NCI-H2196 (cell line): ENCODE measurements around the gene ZNF302.
"Not testable (repeated sequence)": the region's sequence is repeated elsewhere in the genome, so short reads cannot be mapped to it uniquely, and the experiment has no call there.

Experiments
- DNase-seq: peaks from one replicate; lab custom pipeline; 2025; ENCODE audit not compliant: unreplicated experiment; lab: John Stamatoyannopoulos, UW

Gene ZNF302

DNA sequence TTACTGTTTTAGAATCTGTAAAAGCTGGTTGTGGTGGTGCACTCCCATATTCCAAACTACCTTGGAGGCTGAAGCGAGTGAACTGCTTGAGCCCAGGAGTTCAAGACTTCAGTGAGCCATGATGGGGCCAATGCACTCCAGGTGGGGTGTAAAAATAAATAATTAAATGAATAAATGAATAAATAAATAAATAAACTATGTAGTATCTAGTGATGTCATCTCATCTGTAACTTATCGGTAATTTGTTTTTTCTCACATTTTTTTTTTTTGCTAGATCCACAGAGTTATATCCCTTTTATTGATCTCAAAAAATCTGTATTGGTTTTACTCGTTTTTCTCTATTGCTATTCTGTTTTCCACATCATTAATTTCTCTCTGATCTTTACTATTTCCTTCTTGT, 5.5 kb upstream of the ZNF302 start:
- no peak for DNase-seq

DNA sequence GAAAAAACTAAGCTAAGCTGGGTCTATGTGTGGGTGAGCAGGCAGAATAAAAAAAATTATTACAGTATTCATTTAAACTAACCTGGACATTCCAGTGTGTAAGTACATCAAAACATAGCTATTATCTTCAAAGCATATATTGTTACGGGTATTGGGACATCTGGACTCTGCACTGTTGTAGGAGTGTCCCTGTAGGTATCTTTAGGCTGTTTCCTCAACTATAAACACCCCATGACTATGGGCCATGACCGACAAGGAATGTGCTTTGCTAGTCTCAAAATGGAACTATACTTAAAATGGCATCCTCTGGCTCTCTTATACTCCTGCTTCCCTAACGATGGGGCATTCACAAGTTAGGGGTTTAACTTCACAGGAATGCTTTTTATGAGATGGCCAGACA, 3.9 kb upstream of the ZNF302 start:
- no peak for DNase-seq

DNA sequence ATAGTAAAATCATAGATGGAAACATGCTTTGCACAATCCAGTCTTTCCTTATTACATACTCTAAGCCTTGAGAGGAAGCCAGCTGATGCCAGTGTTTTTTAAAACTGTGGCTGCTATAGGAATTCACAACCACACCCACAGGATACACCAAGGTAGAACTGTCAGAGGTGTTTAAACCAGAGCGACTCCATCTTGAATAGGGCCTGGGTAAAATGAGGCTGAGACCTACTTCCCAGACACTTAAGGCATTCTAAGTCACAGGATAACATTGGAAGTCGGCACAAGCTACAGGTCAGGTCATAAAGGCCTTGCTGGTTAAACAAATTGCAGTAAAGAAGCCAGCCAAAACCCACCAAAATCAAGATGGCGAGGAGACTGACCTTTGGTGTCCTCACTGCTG, 2.2 kb upstream of the ZNF302 start:
- no peak for DNase-seq

DNA sequence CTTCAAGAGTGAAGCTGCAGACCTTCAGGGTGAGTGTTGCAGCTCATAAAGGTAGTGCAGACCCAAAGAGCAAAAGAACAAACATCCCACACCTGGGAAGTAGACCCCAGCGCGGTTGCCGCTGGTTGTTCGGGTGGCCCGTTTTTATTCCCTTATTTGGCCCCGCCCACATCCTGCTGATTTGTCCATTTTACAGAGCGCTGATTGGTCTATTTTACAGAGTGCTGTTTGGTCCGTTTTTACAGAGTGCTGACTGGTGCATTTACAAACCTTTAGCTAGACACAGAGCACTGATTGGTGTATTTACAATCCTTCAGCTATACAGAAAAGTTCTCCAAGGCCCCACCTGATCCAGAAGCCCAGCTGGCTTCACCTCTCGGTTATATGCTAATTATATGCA, 1.6 kb upstream of the ZNF302 start:
- DNase-seq, result no peak

DNA sequence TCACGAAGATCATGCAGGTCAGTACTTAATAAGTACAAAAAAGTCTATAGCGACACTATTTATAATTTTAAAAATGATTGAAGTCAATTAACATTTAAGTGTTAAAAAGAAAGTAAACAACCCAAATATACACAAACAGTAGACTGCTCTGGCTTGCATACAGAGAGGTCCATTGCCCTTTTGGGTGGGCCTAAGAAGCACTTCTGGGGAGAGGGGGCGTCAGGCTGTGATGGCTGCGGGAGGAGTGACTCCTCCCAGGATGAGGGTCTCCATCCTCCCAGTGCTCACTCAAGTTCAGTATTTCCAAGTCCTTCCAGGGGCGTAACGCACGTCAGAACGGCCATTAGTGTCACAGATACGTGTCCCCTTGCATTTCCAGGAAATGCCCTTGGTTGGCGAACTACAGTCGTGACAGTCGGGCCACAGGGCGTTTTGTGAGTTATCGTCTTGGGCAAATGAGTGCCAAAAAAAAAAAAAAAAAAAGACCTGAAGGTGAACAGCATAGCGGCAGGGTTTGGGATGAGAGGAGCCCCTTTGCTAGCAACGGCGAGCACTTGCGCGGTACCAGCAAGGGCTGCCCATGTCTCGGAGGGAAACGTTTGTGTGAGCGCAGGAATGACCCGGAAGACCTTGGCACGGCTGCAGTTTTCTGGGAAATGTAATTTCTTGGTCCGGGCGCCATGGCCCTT, 637 bp upstream of the ZNF302 start, which contains the start of gene SCGB2B2:
Gene SCGB2B2 (minus strand): TSS at position 463 of the 689 bp plus-strand sequence. CDS start 82,596 bp downstream, outside the sequence.
- peak; percentile 89 for DNase-seq

DNA sequence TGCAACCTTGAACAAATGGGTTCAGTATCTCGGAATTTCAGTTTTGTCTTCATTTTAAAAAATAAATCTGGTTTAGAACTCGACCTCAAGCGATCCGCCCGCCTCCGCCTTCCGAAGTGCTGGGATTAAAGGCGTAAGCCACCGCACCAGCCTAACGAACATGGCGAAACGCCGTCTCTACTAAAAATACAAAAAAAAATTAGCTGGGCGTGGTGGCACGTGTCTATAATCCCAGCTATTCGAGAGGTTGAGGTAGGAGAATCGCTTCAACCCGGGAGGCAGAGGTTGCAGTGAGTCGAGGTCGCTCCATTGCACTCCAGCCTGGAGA, 571 bp downstream of the ZNF302 start:
- no peak for DNase-seq

DNA sequence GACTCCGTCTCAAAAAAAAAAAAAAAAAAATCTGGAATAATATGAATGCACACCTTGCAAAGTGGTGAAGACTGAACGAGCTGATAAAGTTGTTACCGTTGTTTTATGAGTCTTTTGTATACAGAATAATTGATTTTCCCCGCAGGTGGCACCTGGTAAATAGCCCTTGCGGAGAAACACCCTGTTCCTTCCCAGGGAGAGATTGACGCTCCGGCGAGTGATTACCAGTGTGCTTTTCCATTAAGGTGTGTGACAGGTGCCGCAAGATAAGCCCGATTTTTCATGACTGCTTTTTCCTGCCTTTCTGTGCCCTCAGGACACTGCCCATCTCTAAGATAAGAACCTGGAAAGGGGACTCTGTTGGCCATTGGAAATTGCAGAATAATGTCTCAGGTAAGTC, 943 bp downstream of the ZNF302 start:
- DNase-seq, result no peak

DNA sequence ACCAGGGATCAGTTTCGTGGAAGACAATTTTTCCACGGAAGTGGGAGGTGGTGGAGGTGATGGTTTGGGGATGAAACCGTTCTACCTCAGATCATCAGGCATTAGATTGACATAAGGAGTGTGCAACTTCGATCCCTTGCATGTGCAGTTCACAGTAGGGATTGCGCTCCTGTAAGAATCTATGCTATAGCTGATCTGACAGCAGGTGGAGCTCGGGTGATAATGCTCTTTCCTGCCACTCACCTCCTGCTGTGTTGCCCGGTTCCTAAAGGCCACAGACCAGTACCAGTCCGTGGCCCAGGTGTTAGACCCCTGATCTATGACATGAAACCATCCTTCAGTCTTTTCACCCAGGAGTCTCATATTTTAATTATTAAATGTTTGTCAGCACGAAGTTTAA, 4.0 kb downstream of the ZNF302 start:
- DNase-seq, result no peak

DNA sequence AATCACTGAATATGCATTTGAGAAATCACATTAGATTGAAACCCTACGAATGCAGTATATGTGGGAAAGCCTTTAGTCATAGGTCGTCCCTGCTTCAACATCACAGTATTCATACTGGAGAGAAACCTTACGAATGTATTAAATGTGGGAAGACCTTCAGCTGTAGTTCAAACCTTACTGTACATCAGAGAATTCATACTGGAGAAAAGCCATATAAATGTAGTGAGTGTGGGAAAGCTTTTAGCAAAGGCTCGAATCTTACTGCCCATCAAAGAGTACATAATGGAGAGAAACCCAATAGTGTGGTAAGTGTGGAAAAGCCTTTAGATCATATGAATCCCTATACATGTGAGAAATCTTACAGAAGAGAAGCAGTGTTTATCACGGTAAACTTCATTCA, 7.8 kb downstream of the ZNF302 start:
- not testable (repeated sequence) for DNase-seq

DNA sequence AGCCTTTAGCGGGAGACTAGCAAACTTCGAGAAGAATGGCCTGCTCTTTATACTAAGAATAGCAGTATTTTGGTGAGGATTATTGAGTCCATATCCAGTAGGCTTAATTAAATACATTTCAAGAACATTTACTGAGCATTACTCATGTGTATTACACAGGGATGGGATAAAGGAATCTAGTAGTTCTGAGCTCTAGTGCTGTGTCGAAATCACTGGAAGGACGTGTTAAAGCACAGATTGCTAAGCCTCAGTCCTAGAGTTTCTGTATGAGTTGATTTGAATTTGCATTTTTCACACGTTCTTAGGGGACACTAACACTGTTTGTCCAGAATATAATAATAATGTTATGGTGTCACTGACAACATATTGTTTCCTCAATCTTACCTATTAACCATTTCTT, 9.0 kb downstream of the ZNF302 start:
- no peak for DNase-seq

DNA sequence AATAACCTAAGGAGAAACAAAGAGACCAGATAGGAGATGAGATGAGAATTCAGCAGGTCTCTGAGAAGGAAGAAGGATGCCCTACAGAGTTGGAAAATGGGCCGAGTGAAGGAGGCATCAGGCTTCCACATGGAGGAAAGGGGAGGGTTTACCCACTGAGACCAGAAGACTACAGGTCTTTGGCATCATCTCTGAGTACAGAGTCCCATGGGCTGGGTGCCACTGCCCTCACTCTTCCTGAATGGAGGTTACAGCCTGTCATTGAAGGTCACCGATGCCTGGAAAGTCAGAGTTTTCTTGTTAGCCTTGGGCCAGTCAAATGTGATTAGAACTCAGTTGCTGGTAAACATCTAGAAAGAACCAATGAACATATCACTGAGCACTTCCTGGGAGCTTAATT, 9.9 kb downstream of the ZNF302 start:
- DNase-seq, result no peak

DNA sequence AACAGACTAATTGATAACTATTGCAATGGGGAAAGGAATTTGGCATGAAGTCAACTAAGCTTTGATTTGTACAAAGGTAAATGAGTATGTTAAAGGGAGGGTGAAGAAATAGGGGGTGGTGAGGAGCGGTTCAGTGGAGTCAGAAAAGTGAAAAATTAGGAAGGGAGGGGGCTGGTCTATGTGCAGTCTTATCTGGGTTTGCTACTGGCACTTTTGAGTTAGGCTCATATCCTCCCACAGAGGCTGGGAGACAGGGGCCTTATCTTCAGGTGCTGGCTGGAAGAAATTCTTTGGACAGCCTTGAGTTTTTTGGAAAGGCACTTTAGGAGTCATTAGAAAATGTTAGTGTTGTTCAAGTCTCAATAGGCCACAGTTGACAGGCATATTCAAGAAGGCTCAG, 11.1 kb downstream of the ZNF302 start:
- DNase-seq, result no peak

DNA sequence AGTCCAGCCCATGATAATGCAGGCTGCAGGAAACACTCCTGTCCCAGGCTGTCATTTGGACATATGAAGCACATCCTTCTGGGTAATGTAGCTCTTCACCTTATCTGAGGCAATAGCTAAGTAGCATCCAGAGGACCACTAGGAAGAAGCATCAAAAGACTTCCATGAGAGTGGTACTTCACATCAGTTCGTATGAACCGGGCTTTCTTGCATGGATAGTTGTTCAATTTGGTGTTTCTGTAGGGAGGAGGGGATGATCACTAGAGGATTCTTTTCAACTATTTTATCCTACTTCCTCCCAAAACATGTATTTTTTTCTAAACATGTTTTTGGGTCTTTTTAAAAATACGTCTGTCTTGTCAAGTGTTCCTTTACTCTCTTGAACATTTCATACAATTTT, 12.9 kb downstream of the ZNF302 start:
- no peak for DNase-seq

DNA sequence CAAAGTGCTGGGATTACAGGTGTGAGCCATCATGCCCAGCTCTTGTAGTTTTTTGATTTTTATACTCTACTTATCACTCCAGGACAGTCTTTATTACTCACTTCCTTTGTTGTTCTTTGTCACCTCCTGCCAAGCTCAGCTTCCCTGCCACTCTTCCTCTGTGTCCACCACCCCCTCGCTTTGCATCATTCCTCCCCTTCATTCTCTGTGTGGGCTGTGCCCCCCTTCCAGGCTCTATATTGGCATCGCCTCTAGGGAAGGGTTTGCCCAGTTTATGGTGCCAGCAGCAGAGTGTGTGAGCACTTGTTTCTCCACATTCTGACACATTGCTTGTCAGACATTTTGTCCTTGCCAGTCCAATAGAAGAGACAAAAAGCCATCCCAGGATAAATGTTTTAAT, 15.1 kb downstream of the ZNF302 start:
- DNase-seq, result no peak

DNA sequence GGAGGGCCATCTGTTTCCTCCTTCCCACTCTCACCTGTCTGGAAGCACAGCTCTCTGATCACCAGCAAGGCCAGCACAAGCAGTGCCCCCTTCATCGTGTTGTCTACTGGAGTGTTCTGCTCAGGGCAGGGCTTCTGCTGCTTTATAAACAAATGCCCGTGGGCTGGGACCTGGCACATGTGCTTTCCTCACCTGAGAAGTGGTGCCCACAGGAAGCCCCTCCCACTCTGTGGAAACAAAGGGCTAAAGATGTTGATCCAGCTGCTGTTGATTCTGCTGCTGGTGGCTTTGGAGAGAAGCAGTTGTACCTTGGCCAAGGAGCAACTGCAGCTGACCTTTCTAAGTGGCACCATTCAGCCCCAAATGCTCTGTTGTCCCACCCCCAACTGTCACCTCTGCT, 30.2 kb downstream of the ZNF302 start:
- DNase-seq, result peak; percentile 27

DNA sequence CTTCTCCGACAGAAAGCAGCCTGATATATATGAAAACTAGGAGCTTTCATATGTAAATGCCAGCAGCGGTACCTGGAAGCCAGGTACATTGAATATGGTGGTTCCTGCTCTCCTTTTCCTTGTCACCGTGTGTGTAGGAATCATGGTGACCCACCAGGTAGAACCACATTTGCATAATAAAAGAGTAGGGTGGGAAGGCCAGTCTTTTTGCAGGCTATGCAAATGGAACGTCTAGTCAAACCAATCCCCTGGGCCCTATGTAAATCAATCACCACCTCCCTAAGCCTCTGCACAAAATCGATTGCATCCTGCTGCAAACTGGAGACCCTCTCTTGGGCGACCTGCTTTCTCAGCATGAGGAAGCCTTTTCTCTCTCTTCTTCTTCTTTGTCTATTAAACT, 34.4 kb downstream of the ZNF302 start:
- DNase-seq, result no peak

DNA sequence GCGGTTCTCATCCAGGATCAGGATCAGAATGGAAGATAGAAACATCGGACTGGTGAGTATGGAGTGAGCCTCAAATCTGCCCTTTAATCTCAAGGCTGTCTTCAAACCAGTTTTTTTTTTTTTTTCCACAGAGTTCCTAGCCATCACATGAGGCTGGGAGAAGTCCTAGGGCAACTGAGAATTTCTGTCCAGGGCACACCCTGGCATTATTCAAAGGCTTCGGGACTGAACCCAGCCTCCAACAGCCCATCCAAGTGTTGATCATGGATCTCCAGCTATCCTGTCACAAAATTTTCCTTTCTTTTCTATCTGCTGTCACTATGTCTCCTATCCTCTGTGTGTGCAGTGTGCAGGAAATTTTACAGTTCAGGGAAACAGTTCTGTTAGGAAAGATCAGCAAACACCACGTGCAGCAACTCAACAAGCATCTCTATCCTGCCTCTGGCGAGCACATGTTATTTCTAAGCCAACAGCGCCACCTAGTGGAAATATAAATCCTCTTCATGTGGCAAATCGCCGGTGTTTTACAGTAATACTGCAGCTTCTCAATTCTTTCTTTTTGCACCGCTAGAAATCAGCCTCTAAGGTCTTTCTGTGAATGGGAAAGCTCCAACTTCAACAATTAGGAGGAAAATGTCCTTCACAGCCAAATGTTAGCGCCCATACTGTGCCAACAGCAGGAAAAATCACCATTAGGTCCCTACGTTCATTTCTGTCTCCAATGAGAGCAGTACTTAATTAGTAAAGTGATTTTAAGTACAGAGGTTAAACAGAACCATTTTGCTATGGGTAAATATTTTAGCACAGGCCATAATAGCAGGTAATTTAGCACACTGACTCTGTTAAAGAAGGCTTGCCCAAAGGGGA, 35.1 kb downstream of the ZNF302 start:
- DNase-seq, result peak; percentile 84

DNA sequence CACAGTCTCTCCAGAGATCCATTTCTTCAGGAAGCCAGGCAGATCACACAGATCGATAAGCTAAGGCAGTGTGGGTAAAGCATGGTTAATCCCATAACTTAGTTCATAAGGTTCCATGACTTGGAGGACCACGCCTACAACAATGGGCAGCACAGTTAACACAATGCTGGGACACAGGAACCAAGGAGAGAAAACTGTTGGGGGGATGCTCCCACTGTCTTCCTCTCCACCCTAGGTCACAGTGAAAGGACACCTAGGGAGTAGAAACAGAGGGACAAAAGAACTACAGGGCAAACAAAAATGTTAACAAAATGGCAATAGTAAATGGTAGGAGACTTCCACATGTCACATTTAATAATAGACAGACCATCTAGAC, 35.8 kb downstream of the ZNF302 start:
- DNase-seq, result no peak

DNA sequence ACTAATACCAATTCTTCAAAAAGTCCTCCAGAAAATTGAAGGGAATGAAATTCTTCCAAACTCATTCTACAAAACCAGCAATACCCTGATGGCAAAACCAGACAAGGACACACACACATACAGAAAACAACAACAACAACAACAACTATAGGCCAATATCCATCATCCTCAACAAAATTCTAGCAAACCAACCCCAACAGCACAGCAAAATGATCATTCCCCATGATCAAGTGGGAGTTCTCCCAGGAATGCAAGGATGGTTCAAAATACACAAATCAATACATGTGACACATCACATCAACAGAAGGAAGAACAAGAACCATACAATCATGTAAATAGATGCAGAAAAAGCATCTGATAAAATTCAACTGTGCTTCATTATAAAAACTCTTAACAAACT, 37.9 kb downstream of the ZNF302 start:
- no peak for DNase-seq

DNA sequence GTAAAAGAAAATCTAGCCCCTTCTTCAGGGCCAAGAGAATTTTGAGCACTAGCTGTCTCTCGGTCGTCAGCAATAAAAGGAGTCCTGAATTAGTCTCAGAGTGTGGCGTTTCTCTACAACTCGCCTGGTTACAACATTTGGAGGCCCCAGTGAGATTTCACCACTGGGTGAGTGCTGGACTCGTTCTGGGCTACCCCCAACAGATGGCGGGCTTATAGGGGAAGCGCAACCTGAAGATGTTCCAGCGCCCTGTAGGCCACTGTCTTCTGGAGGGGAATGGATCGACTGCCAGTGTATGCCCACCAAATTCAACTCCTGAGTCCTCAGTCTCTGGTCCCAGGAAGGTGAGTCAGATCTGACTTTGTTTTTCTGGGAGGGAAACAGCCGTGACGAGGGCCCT, 44.9 kb downstream of the ZNF302 start:
- DNase-seq, result no peak

DNA sequence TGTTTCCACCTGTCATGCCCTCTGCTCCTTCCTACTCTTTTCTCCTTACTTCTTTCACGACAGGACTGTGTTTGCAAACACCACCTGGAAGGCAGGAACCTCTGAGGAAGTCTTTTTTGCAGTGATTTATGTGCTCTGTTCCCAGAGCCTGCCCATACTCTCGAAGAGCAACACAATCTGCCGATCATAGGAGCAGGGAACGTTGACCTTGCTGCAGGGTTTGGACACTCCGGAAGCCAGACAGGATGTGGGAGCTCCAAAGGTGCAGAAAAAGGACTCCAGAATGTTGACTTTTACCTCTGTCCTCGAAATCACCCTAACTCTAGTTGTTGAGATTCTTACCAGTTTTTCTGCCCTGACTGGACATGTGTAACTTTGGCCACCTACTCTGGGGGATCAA, 47.9 kb downstream of the ZNF302 start:
- no peak for DNase-seq

DNA sequence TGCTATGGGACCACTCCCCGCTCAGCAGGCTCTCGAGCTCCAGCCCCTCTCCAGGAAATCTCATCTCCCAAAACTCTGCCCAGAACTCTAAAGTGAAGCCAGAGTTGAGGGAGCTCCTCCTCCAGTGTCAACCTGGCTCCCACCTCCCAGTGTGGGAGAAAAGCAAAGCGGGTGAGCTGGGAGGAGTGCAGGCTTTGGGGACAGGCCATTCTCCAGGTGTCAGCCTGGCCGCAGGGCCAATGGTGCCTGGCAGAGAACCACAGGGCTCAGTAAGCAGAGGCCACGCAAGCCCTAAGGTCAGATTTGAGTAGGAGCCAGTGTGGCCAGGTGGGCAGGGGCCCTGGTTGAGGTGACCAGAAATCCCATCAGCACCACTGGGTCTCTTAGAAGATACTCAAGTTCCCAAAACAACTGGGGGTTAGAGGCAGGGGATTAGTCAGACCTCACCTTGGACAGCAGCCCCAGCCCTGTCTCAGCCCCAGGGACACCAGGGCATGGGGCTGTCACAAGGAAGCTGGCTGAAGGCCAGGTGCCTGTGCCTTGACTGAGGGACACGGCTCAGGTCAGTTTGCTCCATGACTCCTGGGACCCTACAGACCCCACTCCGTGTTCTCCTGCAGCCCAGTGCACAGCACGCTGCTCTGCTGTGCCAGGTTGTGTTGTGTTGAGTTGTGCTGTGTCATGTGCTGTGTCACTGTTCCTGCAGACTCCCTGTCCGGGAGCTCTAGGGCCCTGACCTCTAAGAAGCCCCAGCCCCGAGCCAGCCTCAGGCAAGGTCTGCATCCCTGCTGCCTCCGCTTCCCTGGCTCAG, 53.7 kb downstream of the ZNF302 start:
- DNase-seq, result no peak
